Germinal center (tissue), 1 donor: Measurements from ENCODE around the gene USP12.

Experiments
- DNase-seq: peaks from one replicate; pipeline ENCODE4 v3.0.0; 2012; ENCODE audit warnings: mixed read lengths, low spot score

USP12 gene

GRCh38 chr13:27034678-27035111 is 136.9 kb downstream of the USP12 start:
- DNase-seq, result no peak

- no peak for DNase-seq
Observed at GRCh38 chr13:27028683-27029480, 142.7 kb downstream of the USP12 start.

- DNase-seq, result no peak
Observed at GRCh38 chr13:27027086-27027667, 144.4 kb downstream of the USP12 start.

- DNase-seq, result no peak
Observed at GRCh38 chr13:27026396-27026795, 145.2 kb downstream of the USP12 start.

GRCh38 chr13:27024776-27025492 is 146.7 kb downstream of the USP12 start:
- DNase-seq, result no peak

GRCh38 chr13:27024074-27024461 is 147.5 kb downstream of the USP12 start:
- DNase-seq, result no peak

GRCh38 chr13:27023385-27024073 is 148.1 kb downstream of the USP12 start:
- no peak for DNase-seq

- DNase-seq, result no peak
Observed at GRCh38 chr13:27022571-27023311, 148.9 kb downstream of the USP12 start.

GRCh38 chr13:27020415-27020814 is 151.2 kb downstream of the USP12 start:
- no peak for DNase-seq

- DNase-seq, result no peak
Observed at GRCh38 chr13:27018882-27019281, 152.7 kb downstream of the USP12 start.

- DNase-seq, result no peak
Observed at GRCh38 chr13:27018344-27018861, 153.2 kb downstream of the USP12 start.

- DNase-seq, result no peak
Observed at GRCh38 chr13:27016875-27017274, 154.7 kb downstream of the USP12 start.
